B cell (primary cell): ENCODE results near the gene PTAR1. TPM values are rescaled to one million over a fixed set of nuclear protein-coding genes. Genes with fewer than 3 reads are reported as not detected.

ENCODE experiments used
- ATAC-seq: fragments of 200-7000 bp; cut with Tn5 transposase; one replicate; pipeline ENCODE4 v1.10.0; 2021; ENCODE audit warnings: low read depth, mild to moderate bottlenecking, moderate number of reproducible peaks, moderate library complexity
- CTCF ChIA-PET: fragments of 350-600 bp; sonication (Branson Sonifier 250); formaldehyde crosslinking; loops from one replicate; lab custom pipeline; 2021; ENCODE audit warnings: antibody characterized with exemption, inconsistent platforms; lab: Charles Lee
- POLR2A ChIA-PET: fragments of 350-600 bp; sonication (Branson Sonifier 250); formaldehyde crosslinking; loops from one replicate; lab custom pipeline; 2021; ENCODE audit warnings: antibody characterized with exemption; lab: Charles Lee
- DNase-seq: peaks from one replicate; pipeline ENCODE4 v3.0.0; 2013
- H2AFZ ChIP-seq: 2 replicates; pipeline ENCODE4 v1.6.1; 2012; ENCODE audit warnings: mild to moderate bottlenecking, low read depth, low read length; ENCODE audit not compliant: insufficient read depth, poor library complexity, severe bottlenecking
- H3K27ac ChIP-seq, 2 donors: 1 replicate in 1 of 2; 2 replicates in 1 of 2; pipeline ENCODE4 v1.5.1; 2012 to 2013; ENCODE audit warnings: low read length in 2 of 2, mild to moderate bottlenecking in 2 of 2, moderate library complexity in 1 of 2
- H3K27me3 ChIP-seq, 4 experiments: fragments of 200-600 bp in 1 of 4; sonication (generic) in 1 of 4; replicated peaks in 1 of 4; 1 replicate in 2 of 4; 2 replicates in 2 of 4; pipeline versions ENCODE4 v1.6.1 to v1.7.0; 2013 to 2016; ENCODE audit warnings: low read length in 3 of 4, mild to moderate bottlenecking in 2 of 4, mixed read lengths in 1 of 4, moderate library complexity in 1 of 4; ENCODE audit not compliant: insufficient read depth in 4 of 4, control insufficient read depth in 3 of 4; ENCODE audit errors: control extremely low read depth in 1 of 4
- H3K36me3 ChIP-seq, 2 experiments: replicated peaks in 1 of 2; 1 replicate in 1 of 2; 2 replicates in 1 of 2; pipeline versions ENCODE4 v1.6.1 to v1.7.1; 2013; ENCODE audit warnings: low read length in 1 of 2; ENCODE audit not compliant: insufficient read depth in 2 of 2, control insufficient read depth in 1 of 2; ENCODE audit errors: control extremely low read depth in 1 of 2, extremely low read depth in 1 of 2
- H3K4me1 ChIP-seq, 2 donors: fragments of 200-600 bp in 1 of 2; sonication (generic) in 1 of 2; 1 replicate in 1 of 2; 2 replicates in 1 of 2; pipeline versions ENCODE4 v1.5.1 to v1.6.1; 2013 to 2017; ENCODE audit warnings: low read length in 2 of 2; ENCODE audit not compliant: control insufficient read depth in 2 of 2, insufficient read depth in 2 of 2
- H3K4me2 ChIP-seq: replicated peaks from 2 replicates; pipeline ENCODE3; 2012; ENCODE audit warnings: mild to moderate bottlenecking, low read depth, low read length; ENCODE audit not compliant: poor library complexity, severe bottlenecking
- H3K4me3 ChIP-seq, 5 experiments: fragments of 200-600 bp in 1 of 5; sonication (generic) in 1 of 5; 1 replicate in 3 of 5; 2 replicates in 2 of 5; pipeline versions ENCODE4 v1.5.1 to v1.7.0; 2011 to 2016; ENCODE audit warnings: low read length in 4 of 5, mild to moderate bottlenecking in 4 of 5, low read depth in 2 of 5, control low read depth in 1 of 5, moderate library complexity in 1 of 5; ENCODE audit not compliant: insufficient read depth in 1 of 5; ENCODE audit errors: control extremely low read depth in 1 of 5, extremely low read depth in 1 of 5
- H3K79me2 ChIP-seq: fragments of 200-600 bp; sonication (generic); one replicate; pipeline ENCODE4 v1.6.0; 2016; ENCODE audit warnings: low read length; ENCODE audit not compliant: control insufficient read depth, insufficient read depth
- H3K9ac ChIP-seq: fragments of 200-600 bp; sonication (generic); 2 replicates; pipeline ENCODE4 v1.6.1; 2017; ENCODE audit warnings: mild to moderate bottlenecking, low read length, moderate library complexity
- H3K9me3 ChIP-seq, 3 donors: one replicate each; pipeline versions ENCODE4 v1.6.1 to v1.7.1; 2013; ENCODE audit warnings: low read length in 2 of 3; ENCODE audit not compliant: control insufficient read depth in 2 of 3, insufficient read depth in 1 of 3; ENCODE audit errors: control extremely low read depth in 1 of 3
- H4K20me1 ChIP-seq: 2 replicates; pipeline ENCODE4 v1.6.0; 2012; ENCODE audit warnings: mild to moderate bottlenecking, low read length; ENCODE audit not compliant: insufficient read depth, control insufficient read depth, poor library complexity, severe bottlenecking
- H3K27ac Mint-ChIP-seq: one replicate; pipeline ENCODE4 v1.8.0; 2021; ENCODE audit warnings: mixed read lengths
- H3K27me3 Mint-ChIP-seq: one replicate; pipeline ENCODE4 v1.8.0; 2021; ENCODE audit warnings: mixed read lengths
- H3K4me1 Mint-ChIP-seq: one replicate; pipeline ENCODE4 v1.8.0; 2021; ENCODE audit warnings: mixed read lengths
- H3K4me3 Mint-ChIP-seq: one replicate; pipeline ENCODE4 v1.8.0; 2021; ENCODE audit warnings: mixed read lengths
- H3K9me3 Mint-ChIP-seq: one replicate; pipeline ENCODE4 v1.8.0; 2022; ENCODE audit warnings: mixed read lengths; ENCODE audit not compliant: insufficient read depth
- CTCF ChIP-seq: fragments of 200-600 bp; IDR thresholded peaks from one replicate; pipeline ENCODE4 v1.8.0; 2022; ENCODE audit warnings: antibody characterized with exemption, mild to moderate bottlenecking
- EZH2 ChIP-seq: IDR thresholded peaks from 2 replicates; pipeline ENCODE4 v1.6.1; 2012; ENCODE audit warnings: borderline replicate concordance, low read depth, mild to moderate bottlenecking, moderate library complexity, low read length; ENCODE audit not compliant: insufficient read depth, poor library complexity, severe bottlenecking
- WGBS: methylation state at CpG from one replicate; pipeline ENCODE4 v1.1.5; 2013; ENCODE audit warnings: missing lambda C conversion rate; ENCODE audit not compliant: insufficient coverage; 5-methylcytosine and 5-hydroxymethylcytosine counted together
- intact Hi-C: fragments of 100-400 bp; cut with micrococcal nuclease; formaldehyde crosslinking; loops from one replicate; pipeline ENCODE4 v1.10.0; 2022
- polyA plus RNA-seq: library from polyadenylated mRNA; depleted of rRNA; stranded (reverse); fragments of >200 nt; gene quantifications from 2 replicates; pipeline ENCODE4 v1.2.3, GENCODE V29; 2012
- total RNA-seq, 2 donors: library from RNA; stranded (reverse); fragments of 120-200 nt in 1 of 2; gene quantifications; 1 replicate in 1 of 2; 2 replicates in 1 of 2; pipeline versions ENCODE4 v1.2.3 to v1.2.4, GENCODE V29; 2013 to 2022

The PTAR1 gene
- total and polyA plus RNA-seq, 2 donors (not counting 1 experiment from before 2014, with no cell fraction given): 20.5 to 72.1 TPM

GRCh38 chr9:69785757-69786156 lies 25.9 kb upstream of the PTAR1 start:
- Histone ChIP-seq H2AFZ (no peak overlapping the region), H4K20me1 (no peaks in the 10 kb centered on the region), H3K79me2 (no peaks in the 10 kb centered on the region), H3K9me3 (no peaks in the 10 kb centered on the region), H3K27ac (no peak overlapping the region), H3K4me1 (no peaks in the 10 kb centered on the region), H3K27me3 (peaks cover 0 to 4% (median 0%) of the 10 kb centered on the region in 4 experiments), H3K4me2 (no peak overlapping the region), H3K4me3 (no peak overlapping the region), H3K9ac (no peak overlapping the region), H3K36me3 (no peaks in the 10 kb centered on the region)
- POLR2A ChIA-PET: no interaction called here
- DNase-seq (no peak), ATAC-seq (no peak)
- H3K9me3 Mint-ChIP-seq: peaks cover 5% of the 10 kb centered on the region
- CTCF ChIA-PET: no interaction called here
- H3K4me1 Mint-ChIP-seq: no peaks in the 10 kb centered on the region
- H3K27me3 Mint-ChIP-seq: peaks cover 31% of the 10 kb centered on the region
- H3K4me3 Mint-ChIP-seq: no peak overlapping the region
- H3K27ac Mint-ChIP-seq: no peak overlapping the region
- TF ChIP-seq CTCF (no peak), EZH2 (no peak)
- intact Hi-C loops: no loop called here

- no CpG with 5 or more reads among the region's 1 CpG for WGBS
- no peak for ATAC-seq
These were observed 13.4 kb upstream of the PTAR1 start for GRCh38 chr9:69773258-69773657.

More at GRCh38 chr9:69773258-69773657, 13.4 kb upstream of the PTAR1 start:
- no peak for DNase-seq
- intact Hi-C loops: no loop called here
- Histone ChIP-seq H3K27me3 (no peaks in the 10 kb centered on the region), H3K9ac (no peak overlapping the region), H3K4me2 (no peak overlapping the region), H3K27ac (no peak overlapping the region), H3K4me1 (no peaks in the 10 kb centered on the region), H3K36me3 (no peaks in the 10 kb centered on the region), H3K79me2 (no peaks in the 10 kb centered on the region), H3K9me3 (no peaks in the 10 kb centered on the region), H2AFZ (no peak overlapping the region), H4K20me1 (no peaks in the 10 kb centered on the region), H3K4me3 (no peak overlapping the region)
- Mint-ChIP-seq H3K4me1 (no peaks in the 10 kb centered on the region), H3K4me3 (no peak overlapping the region), H3K27me3 (peaks cover 8% of the 10 kb centered on the region), H3K27ac (no peak overlapping the region), H3K9me3 (no peaks in the 10 kb centered on the region)
- POLR2A ChIA-PET: no interaction called here
- TF ChIP-seq CTCF (no peak), EZH2 (no peak)
- CTCF ChIA-PET: no interaction called here
